HepG2 (cell line): ENCODE results near the gene AFF4. TPM values are rescaled to one million over a fixed set of nuclear protein-coding genes. Genes with fewer than 3 reads are reported as not detected.

Experiments used
- GTF2F1 ChIP-seq: fragments of 150-350 bp; IDR thresholded peaks from 2 replicates; pipeline ENCODE4 v1.6.1; 2014; ENCODE audit warnings: low read length
- HDAC2 ChIP-seq: sonication (generic); formaldehyde crosslinking; IDR thresholded peaks from 2 replicates; pipeline ENCODE4 v1.4.0; 2020; ENCODE audit warnings: missing genetic modification reagents
- MBD4 ChIP-seq: IDR thresholded peaks from 2 replicates; pipeline ENCODE4 v1.6.1; 2012; ENCODE audit warnings: low read length, inconsistent platforms, borderline replicate concordance
- SMARCC2 ChIP-seq: fragments of 450-650 bp; IDR thresholded peaks from 2 replicates; pipeline ENCODE4 v1.6.1; 2017; ENCODE audit warnings: antibody characterized with exemption, mild to moderate bottlenecking
- SNAPC4 ChIP-seq: sonication (generic); formaldehyde crosslinking; IDR thresholded peaks from 2 replicates; pipeline ENCODE4 v1.4.0; 2020; ENCODE audit warnings: mild to moderate bottlenecking, missing genetic modification reagents
- ZNF3 ChIP-seq: IDR thresholded peaks from 2 replicates; pipeline ENCODE4 v1.7.0; 2017; ENCODE audit warnings: inconsistent platforms
- ZNF547 ChIP-seq: sonication (generic); formaldehyde crosslinking; IDR thresholded peaks from 2 replicates; pipeline ENCODE4 v1.5.1; 2020; ENCODE audit warnings: mild to moderate bottlenecking, missing genetic modification reagents
- ZNF576 ChIP-seq: sonication (generic); formaldehyde crosslinking; IDR thresholded peaks from 2 replicates; pipeline ENCODE4 v1.4.0; 2020; ENCODE audit warnings: mild to moderate bottlenecking, missing genetic modification reagents
- ZNF724P ChIP-seq: sonication (generic); formaldehyde crosslinking; IDR thresholded peaks from 2 replicates; pipeline ENCODE4 v1.8.0; 2022; ENCODE audit warnings: missing genetic modification reagents, borderline replicate concordance
- ZNF879 ChIP-seq: sonication (generic); formaldehyde crosslinking; IDR thresholded peaks from 2 replicates; pipeline ENCODE4 v1.8.1; 2023; ENCODE audit warnings: missing genetic modification reagents
- polyA plus RNA-seq, 8 experiments: library from polyadenylated mRNA; depleted of rRNA in 3 of 8; stranded (reverse) in 7 of 8; unstranded in 1 of 8; fragments of >200 nt; fragmentation: Illumina TruSeq in 4 of 8; extraction: Trizol in 4 of 8; gene quantifications; 2 replicates each; pipeline versions ENCODE4 v1.2.1 to v1.2.3, GENCODE V29; 2011 to 2016; ENCODE audit warnings: low read depth in 4 of 8, missing spikeins in 1 of 8, mixed read lengths in 1 of 8; ENCODE audit not compliant: insufficient read depth in 1 of 8
- total RNA-seq, 5 experiments: library from RNA; depleted of rRNA; stranded (reverse); fragments of >200 nt; fragmentation: Illumina TruSeq; extraction: Trizol; gene quantifications; 2 replicates each; pipeline ENCODE4 v1.2.3, GENCODE V29; 2016; ENCODE audit warnings: low read depth in 1 of 5
- TF ChIP-seq, protein P1 (sequence below): sonication (generic); formaldehyde crosslinking; IDR thresholded peaks from 2 replicates; pipeline ENCODE4 v1.8.1; 2022; ENCODE audit warnings: low read depth, mild to moderate bottlenecking, missing genetic modification reagents

The AFF4 gene
- total and polyA plus RNA-seq, 2 of the 13 experiments (the other 11 are each of a cell fraction or from before 2014, with no cell fraction given), result 22.1 to 25.5 TPM

- TF ChIP-seq SNAPC4 (CRISPR knock-in tag) (no peak), ZNF724P (peak; percentile 32; the same call in 1 of the 2 replicates), ZNF3 (CRISPR knock-in tag) (no peak), ZNF547 (CRISPR knock-in tag) (peak; percentile 41; the same call in 1 of the 2 replicates), MBD4 (no peak), HDAC2 (CRISPR knock-in tag) (no peak), ZNF879 (CRISPR knock-in tag) (no peak), SMARCC2 (no peak), ZNF576 (CRISPR knock-in tag) (no peak), GTF2F1 (no peak)
- TF ChIP-seq, protein P1, sequence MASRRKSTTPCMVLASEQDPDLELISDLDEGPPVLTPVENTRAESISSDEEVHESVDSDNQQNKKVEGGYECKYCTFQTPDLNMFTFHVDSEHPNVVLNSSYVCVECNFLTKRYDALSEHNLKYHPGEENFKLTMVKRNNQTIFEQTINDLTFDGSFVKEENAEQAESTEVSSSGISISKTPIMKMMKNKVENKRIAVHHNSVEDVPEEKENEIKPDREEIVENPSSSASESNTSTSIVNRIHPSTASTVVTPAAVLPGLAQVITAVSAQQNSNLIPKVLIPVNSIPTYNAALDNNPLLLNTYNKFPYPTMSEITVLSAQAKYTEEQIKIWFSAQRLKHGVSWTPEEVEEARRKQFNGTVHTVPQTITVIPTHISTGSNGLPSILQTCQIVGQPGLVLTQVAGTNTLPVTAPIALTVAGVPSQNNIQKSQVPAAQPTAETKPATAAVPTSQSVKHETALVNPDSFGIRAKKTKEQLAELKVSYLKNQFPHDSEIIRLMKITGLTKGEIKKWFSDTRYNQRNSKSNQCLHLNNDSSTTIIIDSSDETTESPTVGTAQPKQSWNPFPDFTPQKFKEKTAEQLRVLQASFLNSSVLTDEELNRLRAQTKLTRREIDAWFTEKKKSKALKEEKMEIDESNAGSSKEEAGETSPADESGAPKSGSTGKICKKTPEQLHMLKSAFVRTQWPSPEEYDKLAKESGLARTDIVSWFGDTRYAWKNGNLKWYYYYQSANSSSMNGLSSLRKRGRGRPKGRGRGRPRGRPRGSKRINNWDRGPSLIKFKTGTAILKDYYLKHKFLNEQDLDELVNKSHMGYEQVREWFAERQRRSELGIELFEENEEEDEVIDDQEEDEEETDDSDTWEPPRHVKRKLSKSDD (CRISPR knock-in tag), result peak; percentile 40; the same call in 1 of the 2 replicates
These were observed 133.5 kb downstream of the AFF4 start (continued) for GRCh38 chr5:132829742-132830435.
